NCI-H2081 (cell line): Measurements from ENCODE around the gene TTYH3.
"Not testable (repeated sequence)": the region's sequence is repeated elsewhere in the genome, so short reads cannot be mapped to it uniquely, and the experiment has no call there.

ENCODE experiments used
- DNase-seq, 2 experiments: peaks; one replicate each; lab custom pipeline; 2025; lab: John Stamatoyannopoulos, UW

The TTYH3 gene, protein sequence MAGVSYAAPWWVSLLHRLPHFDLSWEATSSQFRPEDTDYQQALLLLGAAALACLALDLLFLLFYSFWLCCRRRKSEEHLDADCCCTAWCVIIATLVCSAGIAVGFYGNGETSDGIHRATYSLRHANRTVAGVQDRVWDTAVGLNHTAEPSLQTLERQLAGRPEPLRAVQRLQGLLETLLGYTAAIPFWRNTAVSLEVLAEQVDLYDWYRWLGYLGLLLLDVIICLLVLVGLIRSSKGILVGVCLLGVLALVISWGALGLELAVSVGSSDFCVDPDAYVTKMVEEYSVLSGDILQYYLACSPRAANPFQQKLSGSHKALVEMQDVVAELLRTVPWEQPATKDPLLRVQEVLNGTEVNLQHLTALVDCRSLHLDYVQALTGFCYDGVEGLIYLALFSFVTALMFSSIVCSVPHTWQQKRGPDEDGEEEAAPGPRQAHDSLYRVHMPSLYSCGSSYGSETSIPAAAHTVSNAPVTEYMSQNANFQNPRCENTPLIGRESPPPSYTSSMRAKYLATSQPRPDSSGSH

DNA sequence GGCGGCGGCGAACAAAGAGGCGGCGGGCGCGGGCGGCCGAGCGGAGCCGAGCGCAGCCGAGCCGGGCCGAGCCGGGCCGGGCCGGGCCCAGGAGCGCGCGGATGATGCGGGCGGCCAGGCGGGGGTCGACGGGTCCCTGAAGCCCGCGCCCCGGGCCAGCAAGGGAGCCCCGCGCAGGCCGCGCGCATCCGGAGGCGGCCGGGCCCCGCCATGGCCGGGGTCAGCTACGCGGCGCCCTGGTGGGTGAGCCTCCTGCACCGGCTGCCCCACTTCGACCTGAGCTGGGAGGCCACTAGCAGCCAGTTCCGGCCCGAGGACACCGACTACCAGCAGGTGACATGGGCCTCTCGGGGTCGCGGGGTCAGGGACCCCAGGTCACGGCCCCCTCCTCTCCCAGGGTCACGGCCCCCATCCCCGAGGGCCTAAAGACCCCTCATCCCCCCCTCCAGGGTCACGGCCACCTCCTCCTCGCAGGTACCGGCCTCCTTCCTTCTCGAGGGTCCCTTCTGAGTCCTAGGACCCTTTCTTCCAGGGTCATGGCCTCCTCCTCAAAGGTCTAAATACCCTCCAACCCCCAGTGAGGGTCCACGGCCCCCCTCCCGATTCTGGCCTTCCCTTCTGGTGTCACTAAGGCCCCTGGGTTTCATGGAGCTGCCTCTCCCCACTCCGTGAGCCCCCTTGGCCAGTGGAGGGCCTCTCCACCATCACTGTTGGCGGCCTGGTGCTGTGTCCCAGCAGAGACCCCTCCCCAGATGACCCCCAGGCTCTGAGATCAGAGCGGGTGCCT is at the start of gene TTYH3:
TSS of gene TTYH3 (plus strand) at position 41 of the 787 bp plus-strand sequence. CDS start at position 211, 170 bp downstream.
- DNase-seq: no peak

DNA sequence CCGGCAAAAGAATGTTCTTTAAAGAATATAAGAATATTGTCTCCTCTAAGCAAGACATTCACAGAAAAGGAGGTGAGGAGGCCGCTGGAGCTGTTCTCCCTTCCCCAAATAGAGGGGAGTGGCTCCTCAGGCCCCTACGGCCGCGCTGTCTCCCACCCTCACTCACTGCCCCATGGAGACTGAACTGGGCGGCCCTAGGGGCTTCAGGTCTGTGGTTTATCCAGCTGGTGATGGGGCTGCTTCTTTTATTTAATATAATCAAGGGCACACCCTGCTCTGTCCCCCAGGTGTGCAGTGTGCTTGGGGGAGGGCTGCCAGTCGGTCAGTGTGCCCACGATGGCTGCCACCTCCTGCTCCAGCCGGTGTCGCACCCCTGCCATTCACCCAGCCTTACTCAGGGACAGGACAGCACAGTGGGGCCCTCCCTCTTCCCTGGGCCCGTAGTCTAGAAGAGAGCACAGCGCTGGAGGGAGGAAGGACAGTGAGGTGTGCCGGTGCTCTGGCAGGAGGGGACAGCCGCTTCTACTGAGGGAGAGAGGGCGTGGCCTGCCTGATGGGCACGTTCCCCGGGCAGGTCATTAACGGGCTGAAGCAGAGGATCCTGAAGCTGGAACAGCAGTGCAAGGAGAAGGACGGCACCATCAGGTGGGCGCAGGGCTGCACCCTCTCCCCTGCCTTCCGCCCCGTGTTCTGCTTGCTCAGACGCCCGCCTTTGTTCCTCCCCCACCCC is 49.6 kb upstream of the TTYH3 start:
- DNase-seq: no peak

DNA sequence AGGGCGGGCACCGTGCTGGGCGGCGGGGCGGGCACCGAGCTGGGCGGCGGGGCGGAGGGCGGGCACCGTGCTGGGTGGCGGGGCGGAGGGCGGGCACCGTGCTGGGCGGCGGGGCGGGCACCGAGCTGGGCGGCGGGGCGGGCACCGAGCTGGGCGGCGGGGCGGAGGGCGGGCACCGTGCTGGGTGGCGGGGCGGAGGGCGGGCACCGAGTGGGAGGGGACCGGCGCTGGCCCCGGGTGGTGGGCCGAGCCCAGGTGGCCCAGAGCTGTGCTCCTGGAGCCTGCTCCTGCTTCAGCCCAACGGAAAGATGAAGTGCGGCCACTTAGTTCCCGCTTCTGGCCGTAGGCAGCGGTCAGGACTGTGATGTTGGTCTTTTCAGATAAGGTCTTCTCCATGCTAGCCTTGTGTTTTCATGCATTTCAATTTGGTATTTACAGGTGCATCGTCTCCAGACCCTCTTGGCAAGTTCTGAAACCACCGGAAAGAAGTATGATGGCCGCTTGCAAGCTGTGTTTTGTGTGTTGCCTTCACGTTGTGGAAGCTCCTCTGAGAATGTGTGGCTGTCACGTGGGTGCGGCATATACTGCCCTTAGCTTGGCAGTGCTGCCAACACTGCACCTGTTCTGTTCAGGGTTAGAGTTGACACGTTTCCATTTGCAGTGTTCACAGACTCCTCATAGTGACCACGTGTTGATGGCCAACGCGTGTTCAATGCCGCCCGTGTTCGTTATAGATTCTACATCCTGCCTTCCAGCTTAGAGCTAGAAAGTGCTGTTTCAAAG is 47.8 kb upstream of the TTYH3 start:
- no peak for DNase-seq

DNA sequence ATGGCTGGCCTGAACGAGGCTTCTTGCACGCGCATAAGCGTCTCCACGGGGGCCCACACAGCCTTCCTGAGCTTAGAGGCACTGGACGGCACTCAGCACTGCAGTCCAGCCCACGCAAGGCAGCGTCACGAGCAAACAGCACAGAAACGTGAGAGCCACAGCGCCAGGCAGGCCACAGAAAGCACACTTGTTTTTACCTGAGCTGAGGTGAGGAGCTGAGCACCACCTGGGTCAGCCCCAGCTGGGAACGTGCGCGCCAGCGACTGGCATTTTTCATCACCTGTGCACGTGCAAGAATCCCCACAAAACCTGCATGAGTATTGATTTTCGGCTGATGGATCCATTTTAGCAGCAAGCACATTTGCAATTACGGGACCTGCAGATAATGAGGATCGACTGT is 46.3 kb upstream of the TTYH3 start:
- peak in 1 of 2 experiments; percentile 48 for DNase-seq

DNA sequence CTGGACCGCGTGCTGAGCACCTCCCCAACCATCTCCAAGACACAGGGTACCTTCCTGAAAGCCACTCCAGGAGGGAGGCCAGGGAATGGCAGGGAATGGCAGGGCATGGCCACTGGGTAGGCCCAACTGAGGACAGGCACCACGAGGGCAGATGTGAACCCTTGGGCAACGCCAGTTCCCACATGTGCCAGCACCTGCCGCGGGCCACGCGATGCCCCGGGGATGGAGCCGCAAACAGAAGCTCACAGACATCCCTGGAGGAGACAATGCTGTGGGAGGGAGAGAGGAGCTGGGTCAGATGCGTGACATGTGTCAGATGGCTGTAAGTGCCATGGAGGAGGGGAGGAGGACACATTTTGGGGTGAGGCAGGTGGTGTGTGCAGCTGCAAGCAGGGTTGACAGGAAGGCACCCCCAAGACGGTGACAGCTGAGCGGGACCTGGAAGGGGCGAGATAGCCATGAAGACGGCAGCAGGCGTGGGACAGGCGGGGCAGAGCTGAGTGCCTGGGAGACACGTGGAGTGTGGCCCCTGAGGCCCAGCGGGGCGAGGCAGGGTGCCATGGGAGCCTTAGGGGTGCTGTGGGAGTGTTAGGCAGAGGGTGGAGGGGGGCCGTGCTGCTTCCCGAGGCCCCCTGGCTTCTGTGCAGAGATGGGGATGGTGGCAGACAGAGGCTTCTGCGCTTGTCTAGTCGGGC is 45.3 kb upstream of the TTYH3 start:
- no peak for DNase-seq

DNA sequence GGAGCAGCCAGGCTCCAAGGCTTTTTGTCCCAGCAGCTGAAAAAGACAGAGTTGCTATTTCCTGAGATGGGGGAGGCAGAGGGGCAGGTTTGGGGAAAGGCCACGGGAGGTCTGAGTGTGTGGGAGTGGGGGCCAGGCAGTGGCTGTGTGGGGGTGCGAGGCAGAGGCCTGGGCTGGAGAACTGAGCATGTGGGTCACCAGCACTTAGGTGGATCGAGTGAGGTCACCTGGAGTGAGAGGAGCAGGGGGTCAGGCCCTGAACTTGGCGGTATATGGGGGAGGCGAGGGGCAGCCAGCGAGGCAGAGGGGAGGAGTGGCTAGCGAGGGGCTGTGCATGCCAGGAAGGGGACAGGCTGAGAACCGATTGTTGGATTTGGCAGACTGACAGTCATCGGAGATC is 44.7 kb upstream of the TTYH3 start:
- no peak for DNase-seq

DNA sequence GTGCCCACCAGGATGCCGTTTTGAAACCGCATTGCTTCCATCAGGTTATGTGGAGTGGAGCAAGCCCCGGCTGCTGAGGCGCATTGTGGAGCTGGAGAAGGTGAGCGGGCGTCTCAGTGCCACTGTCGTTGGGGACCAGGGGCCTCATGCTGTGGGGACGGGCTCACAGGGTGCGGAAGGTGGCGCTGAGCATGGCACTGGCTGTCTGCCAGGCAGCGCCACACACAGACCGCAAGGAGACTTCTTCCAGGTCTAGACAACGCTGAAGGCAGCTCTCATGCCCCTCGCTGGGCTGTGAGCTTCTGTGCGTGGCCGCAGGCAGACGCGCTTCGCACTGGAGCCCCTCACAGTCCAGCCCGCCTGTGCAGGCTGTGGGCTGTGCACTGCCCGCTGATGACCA is 44.0 kb upstream of the TTYH3 start:
- no peak for DNase-seq

DNA sequence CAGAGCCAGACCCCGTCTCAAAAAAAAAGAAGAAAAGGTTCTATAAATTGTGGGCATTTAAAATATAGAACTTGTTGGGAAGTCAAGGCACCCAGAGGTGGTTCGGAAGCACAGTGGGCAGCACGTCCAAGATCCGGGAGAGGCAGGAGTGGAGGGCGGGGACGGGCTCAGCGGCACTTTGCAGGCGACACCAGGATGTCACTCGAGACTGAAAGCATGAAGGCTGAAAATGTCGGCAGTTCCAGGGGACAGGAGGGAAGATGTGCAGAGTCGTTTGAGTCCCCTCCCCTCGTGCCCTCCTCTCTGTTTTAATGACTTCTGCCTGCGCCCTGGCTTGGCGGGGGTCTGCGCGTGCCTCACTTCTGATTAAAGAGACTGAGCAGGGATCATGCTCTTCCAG is 42.4 kb upstream of the TTYH3 start:
- no peak for DNase-seq

DNA sequence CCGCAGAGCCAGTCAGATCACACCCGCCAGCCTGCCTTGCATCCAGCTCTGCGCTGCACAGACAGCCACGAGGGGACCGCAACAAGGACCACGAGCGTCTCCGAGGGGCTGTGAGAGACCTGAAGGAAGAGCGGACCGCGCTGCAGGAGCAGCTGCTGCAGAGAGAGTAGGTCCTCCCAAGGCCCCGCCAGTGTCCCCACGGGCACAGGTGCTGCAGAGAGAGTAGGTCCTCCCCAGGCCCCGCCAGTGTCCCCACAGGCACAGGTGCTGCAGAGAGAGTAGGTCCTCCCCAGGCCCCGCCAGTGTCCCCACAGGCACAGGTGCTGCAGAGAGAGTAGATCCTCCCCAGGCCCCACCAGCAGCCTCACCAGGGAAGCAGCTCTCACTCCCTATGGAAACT is 41.8 kb upstream of the TTYH3 start:
- not testable (repeated sequence) for DNase-seq

DNA sequence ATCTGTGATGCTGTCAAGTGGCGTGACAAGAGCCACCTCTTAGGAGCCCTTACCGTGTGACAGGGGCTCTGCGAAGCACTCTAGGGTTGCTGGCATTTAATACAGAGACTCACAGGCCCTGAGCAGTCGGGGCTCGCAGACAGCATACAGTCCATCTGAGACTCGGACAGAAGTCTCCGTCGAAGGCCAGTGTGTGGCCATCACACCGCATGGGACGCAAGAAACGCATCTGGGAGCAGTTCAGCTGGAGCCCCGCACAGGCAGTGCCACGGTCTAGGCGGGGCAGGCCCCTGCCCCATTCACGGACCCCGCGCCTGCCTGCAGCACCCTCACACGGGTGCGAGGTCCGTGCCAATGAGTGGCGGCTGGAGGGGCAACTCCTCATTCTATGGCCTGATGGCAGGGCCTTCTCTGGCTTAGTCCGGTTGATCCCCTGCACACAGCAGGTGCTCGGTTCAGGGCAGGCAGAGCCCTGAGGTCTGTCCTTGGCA is 39.4 kb upstream of the TTYH3 start:
- DNase-seq: no peak

DNA sequence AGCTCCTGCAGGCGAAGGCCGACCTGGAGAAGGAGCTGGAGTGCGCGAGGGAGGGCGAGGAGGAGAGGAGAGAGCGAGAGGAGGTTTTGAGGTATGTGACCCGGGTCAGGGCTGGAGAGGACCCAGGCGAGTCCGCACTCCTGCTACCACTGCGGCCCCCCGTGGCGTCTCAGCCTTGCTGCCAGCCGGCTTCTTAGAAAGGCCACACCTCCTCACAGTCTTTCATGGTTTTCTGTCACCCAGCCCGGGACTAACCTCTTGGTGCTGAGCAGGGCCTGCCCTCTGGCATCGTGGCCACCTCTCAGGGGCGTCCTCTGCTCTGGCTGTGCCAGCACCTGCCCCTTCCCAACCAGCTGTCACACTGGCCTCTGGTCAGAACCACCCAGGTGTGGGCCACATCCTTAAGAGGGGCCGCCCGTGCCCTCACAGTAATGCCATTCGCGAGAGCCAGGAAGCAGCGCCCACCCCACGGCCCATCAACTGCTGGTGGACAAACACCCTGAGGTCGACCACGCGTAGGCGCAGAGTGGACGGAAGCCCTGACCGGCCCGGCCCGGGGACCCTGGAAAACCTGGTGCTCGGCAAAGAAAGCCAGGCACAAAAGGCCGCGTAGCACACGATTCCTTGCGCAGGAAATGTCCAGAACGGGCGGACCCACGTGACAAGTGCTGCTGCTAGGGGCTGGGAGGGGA is 38.6 kb upstream of the TTYH3 start:
- DNase-seq: no peak

DNA sequence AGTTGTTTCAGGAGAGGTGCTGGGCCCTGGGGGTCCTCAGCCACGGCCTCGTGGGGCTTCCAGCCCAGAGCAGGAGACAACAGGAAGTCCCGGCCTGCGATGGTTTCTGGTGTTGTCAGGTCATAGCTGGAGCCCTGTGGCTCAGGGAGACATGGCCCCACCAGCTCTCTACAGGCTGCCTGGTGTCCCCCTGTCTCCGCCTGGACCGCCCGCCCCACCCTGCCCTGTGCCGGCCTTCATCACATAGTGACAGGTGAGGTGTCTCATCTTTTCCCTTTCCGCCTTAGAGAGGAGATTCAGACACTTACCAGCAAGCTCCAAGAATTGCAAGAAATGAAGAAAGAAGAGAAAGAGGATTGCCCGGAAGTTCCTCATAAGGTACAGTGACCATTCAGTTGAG is 37.2 kb upstream of the TTYH3 start:
- no peak for DNase-seq

DNA sequence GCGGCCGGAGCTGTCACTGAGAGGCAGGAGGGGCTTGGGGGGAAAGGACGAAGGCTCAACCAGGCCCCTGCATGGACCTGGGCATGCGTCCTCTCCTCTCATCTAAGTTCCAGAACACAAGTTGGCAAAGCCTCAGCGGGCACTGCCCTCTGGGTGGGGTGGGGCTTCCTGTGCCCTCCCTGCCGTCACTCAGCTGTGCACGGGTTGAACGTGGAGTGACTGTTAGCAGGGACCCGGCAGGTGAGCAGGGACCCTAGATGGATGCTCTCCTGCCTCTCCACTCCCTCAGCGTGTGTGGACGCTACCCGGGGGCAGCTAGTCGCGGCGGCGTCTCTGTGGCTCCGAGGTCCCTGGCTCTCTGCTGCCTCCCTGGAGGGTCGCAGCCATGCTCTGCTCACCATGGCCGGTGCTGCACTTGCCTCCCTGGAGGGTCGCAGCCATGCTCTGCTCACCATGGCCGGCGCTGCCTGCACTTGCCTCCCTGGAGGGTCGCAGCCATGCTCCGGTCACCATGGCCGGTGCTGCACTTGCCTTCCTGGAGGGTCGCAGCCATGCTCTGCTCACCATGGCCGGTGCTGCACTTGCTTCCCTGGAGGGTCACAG is 36.4 kb upstream of the TTYH3 start:
- DNase-seq: no peak

DNA sequence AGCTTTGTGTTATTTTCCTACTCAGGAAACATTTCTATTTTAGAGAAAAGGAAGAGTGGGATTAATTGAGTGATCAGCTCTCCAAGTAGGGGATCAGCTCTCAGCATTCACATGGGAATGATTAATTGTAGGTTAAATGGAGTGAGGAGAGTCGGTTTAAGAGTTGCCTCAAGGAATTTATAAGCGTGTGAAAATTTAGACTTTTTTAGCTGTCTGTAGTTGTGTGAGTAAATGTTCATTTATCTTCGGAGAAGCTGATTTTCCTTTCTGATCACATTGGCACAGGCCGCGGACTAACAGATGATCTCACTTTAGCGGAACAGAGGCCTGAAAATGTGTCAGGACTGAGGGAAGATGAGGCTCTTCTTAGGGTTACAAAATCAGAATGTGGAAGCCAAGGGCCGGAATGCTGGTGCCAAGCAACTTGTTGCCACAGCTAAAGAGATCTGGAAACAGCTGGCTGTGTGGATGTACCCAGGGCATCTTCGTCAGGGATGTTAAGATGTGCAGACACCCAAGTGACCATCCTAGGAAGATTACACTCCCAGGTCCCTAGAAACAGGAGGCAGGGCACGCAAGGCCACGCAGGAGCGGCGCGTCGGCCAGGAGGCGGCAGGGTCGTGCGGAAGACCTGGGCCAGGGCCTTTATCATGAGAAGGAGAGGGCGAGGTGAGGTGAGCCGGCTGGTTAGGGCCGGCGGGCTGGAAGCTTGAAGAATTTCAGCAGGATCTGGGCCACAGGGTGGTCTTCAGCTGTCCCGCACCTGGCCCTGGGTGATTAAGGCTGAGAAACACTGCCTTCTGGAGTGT is 35.1 kb upstream of the TTYH3 start:
- no peak for DNase-seq

DNA sequence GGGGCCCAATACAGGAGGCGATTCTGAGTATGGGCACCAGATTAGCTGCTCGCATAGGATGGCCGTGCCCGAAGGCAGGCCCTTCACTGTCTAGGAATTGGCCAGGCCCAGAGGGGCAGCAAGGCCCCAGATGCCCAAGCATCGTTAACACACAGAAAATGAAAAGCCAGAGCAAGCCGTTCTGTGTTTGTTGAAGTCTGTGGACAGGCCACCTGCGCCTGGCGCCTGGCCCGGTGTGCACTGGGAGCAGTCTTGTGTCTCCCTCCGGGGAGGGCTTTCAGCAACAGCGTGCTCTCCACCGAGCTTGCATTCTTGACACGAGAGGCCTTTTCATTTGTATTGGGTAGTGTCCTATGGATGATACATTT is 34.5 kb upstream of the TTYH3 start:
- no peak for DNase-seq

DNA sequence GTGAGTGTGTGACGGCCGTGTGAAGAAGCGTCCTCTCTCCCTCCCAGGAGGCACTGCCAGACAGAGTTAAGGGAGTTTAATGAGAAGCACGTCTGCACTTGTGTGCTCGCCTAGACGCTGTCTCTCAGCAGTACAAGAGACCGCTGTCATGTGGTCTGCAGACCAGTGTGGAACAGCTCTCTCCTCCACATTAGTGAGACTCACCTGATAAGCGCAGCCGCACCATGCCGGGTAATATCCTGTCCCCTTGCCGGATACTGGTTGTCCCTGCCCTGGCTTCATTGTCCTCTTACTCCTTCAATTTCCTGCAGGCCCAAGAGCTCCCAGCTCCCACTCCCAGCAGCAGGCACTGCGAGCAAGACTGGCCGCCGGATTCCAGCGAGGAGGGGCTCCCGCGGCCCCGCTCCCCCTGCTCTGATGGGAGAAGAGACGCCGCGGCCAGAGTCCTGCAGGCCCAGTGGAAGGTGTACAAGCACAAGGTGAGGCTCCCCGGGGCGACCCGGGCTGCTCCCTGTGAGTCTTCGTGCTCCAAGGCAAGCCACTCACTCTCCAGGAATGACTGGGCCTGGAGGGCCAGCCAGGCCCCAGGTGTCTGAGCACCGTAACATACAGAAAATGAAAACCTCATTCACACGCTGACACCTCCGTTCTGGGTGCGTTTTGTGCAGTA is 33.5 kb upstream of the TTYH3 start:
- DNase-seq: no peak

DNA sequence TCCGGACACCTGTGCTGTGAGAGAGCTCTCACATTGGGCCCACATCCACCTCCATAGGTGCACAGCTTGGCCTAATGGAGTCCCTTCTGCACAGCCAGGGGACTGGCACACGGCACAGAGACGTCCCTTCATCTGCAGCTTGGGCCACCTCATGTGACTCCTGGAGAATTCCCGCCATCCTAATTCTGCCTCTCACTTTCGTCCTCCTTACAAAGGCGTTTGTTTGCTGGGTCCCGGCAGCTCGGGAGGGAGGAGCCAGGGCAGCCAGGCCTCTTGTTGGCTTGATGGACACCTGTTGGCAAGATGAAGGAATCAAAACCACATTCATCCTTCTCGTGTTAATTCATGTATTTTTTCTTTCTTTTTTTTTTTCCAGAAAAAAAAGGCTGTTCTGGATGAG is 30.7 kb upstream of the TTYH3 start:
- no peak for DNase-seq

DNA sequence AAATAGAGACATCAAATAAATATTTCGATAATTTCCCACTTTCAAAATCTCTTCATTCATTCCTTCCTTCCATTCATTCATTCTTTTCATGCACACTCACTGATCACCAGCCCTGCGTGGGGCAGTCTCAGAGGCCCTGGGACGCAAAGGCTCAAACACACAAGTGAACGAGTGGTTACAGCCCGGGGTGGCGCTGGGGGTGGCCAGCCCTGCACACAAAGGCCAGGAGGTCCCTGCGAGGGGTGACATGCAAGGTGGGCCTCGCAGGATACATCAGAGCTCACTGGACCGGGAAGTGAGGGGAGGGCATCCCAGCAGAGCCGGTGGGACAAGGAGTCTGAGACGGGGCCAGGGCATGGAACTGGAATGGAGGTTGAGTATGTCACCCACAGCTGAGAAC is 29.9 kb upstream of the TTYH3 start:
- DNase-seq: no peak
